GM19193 (cell line): ENCODE results near the gene PASK.

ENCODE experiments used
- POLR2A ChIP-seq: IDR thresholded peaks from 4 replicates; pipeline ENCODE4 v1.6.1; 2011; ENCODE audit not compliant: insufficient read depth, insufficient read length; ENCODE audit errors: extremely low read depth

Gene PASK

DNA sequence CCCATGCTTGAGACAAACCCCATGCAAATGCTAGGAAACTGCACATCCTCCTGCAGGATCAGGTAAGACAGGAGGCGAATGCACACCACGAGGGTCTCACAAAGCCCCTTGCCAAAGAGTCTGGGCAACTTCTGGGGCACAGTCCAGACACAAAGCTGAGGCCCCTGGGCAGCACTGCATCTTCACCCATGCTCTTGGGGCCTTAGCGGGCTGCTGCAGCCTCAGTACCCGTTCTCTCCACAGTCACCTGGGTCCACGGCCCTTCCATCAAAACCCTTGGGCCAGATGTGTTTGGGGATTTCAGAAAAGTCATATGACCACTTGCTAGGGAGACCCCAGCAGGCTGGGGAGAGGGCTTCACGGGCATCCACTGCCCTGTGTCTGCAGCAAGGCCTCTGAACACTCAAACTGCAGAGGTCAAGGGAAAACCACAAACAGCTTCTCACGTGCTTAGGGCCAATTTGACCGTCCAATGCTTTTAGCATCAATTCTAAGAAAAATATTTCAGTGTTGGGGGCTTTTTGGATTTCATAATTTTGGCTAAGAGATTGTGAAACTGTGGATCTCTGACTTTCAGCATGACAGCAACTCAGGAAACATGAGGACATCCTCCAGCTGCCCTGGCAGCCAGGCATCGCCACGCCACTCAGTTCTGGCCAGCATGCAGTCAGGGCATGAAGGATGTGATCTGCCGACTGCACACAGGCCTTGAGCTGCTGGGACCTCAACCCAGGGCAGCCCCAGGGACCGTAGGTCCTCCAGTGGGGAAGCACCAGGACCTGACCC lies 20.0 kb downstream of the PASK start:
- no peak for TF ChIP-seq POLR2A

DNA sequence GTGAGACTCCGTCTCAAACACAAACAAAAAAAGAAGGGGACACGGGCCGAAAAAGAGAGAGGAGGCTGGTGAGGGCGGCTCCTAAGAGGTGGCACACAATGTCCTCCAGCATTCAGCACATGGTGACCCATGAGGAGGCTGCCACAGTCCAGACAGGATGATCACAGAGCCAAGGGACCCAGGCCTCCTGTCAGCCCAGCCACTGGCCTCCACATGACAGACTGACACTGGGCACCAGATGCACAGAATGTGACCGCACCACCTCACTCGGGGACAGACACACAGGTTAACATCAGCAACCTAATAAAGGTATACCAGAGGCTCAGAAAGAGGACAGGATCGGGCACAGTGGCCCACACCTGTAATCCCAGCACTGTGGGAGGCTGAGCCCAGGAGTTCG lies 21.0 kb downstream of the PASK start:
- no peak for TF ChIP-seq POLR2A

DNA sequence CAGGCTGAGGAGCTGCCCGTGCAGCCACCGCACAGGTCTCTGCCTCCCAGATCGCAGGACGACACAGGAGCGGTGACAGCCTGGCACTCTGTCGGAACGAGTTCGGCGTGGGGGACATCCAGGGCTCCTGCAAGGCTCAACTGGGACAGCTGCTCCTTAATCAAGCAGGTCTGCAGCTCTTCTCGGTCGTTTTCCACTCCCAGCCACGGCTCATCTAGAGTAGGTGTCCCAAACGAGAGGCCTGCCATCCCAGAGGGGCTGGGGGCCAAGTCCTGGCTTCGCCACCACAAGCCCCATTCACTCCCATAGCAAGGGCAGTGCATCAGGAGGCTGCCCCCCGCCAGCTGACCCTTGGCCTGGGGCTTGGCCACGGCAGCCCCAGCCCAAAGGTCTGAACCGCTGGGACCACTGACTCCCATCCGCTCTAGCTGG lies 22.5 kb downstream of the PASK start:
- TF ChIP-seq POLR2A = no peak

DNA sequence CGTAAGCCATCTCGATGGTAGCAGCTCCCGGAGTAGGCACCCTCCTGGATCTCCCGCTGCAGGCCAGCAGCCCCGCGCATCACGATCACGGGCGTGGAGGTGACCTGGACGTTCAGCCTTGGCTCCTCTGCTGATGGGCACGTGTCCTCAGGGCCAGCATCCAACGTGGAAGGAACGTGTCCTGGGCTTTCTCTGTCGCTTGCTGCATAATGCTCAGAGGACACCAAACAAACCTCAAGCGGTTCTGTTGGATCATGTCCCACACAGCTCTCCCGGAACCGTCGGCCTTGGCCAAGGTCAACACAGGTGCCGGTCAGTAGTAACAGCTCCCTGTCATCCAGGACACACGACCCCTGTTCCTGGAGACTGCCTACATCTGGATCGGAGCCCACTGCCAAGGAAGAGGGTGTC lies 23.1 kb downstream of the PASK start:
- no peak for TF ChIP-seq POLR2A

DNA sequence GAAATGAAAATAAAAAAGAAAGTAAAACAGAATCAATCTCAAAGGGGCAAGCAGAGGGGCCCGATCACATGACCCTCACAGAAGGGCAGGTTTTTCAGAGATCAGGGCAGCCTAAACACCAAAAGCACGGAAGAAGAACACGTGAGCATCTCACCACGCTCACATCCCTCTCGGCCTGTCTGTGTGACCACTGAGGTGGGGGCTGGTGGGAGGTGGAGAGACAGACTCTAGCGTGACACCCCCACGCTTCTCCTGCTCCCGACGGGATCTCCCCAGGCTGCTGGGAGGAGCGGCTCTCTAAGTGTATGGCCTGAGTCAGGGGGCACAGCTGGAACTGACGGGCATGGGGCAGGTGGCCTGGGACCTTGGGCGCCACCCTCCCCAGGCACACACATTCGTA lies 23.6 kb downstream of the PASK start:
- no peak for TF ChIP-seq POLR2A

DNA sequence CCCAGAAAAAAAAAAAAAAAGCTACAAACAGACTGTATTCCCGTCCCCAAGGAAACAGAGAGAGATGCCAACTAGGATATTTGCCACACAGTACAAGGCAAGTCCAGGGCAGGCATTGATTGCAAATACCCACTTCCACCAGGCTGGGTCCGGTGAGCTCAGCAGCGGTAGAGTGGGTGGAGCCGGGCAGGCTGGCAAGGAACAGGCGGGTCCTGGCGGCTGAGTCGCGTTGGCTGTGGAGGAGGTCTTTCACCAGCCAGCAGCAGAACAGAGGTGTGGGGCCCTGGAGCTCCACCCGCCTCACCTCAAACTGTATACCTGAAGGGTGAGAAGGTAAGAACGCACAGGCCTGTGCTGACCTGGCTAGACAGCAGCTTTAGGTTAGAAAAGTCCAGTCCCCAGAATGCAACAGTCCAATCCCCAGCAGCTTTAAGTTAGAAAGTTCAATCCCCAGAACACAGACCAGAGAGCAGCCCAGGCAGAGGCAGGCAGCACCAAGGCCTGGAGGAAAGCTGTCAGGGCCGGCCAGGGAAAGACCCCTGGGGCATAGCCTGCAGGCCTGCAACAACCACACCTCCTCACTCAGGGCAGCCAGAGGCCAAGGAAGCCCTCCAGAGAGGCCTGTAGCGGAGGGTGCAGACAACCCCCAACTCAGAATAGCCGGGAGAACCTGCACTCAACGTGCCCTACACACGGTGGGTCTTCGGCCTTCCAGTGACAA lies 25.3 kb downstream of the PASK start:
- TF ChIP-seq POLR2A = no peak

DNA sequence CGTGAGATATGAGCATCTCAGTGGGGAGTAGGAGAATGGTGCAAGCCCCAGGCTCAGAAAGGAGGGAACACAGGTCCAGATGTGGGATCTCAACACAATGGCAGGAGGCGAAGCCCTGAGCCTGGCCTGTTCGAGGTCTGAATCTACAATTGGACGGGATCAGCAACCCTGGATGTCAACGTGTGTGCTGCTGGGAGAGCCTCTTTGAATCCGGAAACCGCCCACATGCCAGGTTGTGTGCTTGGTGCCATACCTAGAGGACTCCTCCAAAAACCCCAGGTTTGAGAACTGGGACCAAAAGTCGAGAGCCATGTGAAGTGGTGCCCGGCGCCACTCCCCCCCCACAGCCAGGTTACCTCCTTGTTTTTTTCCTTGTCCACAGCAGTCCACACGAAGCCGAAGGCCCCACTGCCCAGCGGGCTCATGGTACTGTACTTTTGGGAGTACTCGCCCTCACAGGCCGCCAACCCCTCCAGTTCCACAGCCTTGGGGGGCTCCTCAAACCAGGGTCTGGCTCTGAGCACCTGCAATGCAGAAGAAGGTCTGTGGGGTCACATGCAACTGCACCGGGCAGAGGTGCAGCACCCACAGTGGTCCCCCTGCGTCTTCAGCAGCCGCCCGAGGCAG lies 26.8 kb downstream of the PASK start:
- no peak for TF ChIP-seq POLR2A

DNA sequence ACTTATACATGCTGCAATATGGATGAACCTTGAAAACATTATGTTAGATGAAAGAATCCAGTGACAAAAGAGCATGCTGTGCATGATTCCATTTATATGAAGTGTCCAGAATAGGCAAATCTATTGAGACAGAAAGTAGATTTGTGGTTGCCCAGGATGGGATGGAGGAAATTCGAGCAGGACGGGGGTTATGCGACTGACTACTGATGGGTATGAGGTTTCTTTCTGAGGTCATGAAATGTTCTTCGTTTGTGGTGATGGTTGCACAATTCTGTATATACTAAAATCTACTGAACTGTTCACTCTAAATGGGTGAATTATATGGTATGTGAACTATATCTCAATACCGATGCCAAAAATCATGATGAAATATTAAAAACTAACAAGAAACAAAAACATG lies 28.3 kb downstream of the PASK start:
- TF ChIP-seq POLR2A = no peak

DNA sequence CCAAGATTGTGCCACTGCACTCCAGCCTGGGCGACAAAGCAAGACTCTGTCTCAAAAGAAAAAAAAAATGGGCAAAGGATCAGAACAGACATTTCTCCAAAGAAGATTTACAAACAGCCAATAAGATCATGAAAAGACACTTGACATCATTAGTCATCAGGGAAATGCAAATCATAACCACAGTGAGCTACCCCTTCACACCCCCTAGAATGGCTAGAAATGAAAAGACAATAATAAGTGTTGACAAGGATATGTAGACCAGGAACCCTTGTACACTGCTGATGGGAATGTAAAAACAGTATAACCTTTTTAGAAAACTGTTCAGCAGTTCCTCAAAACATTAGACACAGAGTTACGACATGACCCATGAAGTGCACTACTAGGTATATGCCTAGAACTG lies 28.8 kb downstream of the PASK start:
- TF ChIP-seq POLR2A = no peak

DNA sequence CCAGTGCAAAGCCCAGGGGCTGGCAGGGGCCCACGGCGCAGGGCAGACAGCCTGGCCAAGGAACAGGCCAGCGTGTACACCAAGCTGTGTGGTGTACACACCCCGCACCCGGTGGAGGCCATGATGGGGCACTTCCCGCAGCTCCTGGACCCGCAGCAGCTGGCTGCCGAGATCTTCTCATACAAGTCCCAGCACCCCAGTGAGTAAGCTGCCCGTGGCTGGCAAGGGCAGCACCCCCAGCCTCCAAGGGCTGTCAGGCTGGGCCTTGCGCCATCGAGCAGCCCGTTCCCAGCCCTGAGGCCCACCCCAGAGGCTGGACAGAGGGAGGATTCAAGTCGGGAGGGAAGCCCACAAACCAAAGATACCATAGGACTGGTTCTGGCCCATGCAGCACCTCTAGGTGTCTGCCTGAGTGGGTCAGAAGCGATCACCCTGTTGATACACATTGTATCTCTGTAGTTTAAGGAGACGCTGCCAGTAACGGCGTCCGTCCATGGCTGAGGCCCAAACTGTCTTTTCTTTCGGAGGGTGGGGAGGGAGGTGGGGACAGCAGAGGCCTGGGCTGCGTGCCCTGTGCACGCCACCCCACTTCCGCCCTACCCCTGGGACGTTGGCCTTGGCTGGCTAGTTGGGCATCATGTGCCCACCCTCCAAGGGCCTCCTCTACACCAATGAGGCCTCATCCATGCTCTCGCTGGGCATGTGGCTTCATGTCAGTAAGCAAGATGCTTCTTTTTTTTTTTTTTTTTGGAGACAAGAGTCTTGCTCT lies 30.4 kb downstream of the PASK start:
- TF ChIP-seq POLR2A = no peak

DNA sequence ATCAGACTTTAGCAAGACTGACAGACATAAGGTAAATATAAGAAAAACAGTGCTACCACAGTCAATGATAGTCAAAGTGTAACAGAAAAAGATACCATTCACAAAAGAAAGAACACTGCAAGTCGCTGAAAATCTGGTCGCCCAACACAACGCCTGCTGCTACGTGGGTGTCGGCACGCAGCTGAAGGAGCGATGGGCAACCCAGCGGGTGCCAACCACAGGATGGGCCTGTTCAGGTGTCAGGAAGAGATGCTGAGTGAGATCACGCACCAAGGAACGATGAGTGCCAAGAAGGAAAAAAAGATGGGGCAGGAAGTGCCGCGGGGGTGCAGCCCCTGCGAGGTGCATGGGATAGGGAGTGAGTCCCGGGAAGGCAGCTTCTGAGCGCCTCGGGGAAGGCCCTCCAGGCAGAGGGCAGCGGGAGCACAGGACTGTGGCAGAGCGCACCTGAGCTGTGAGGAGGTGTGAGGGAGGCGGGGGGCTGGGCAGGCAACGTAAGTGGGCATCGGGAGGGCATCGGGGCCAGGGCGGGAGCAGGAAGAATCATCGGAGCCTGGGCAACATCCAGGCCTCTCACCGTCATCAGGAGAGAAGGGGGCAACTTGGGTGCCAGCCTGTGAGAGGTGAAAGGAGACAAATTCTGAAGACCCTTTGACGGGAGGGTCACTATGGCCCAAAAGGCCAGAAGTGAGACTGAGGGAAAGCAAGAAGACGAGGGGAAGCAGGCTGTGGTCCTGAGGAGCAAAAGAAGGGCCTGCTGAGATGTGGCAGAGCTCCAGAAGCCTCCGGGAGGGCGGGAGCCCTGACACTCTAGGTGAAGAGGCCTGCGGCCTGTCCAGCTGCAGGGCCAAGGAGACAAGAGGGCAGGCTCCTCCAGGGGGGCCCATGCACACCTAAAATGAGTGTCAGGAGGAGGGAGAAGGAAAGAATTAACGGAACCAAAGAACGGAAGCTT lies 32.4 kb downstream of the PASK start:
- TF ChIP-seq POLR2A = no peak

DNA sequence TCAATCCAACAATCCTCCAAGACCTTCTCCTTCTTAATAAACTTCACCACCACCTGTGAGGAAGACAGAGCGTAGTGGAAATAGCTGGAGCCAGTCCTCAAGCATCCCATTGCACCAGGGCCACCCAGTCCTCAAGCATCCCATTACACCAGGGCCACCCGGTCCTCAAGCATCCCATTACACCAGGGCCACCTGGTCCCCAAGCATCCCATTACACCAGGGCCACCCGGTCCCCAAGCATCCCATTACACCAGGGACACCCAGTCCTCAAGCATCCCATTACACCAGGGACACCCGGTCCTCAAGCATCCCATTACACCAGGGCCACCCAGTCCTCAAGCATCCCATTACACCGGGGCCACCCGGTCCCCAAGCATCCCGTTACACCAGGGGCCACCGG lies 33.9 kb downstream of the PASK start:
- TF ChIP-seq POLR2A = no peak

DNA sequence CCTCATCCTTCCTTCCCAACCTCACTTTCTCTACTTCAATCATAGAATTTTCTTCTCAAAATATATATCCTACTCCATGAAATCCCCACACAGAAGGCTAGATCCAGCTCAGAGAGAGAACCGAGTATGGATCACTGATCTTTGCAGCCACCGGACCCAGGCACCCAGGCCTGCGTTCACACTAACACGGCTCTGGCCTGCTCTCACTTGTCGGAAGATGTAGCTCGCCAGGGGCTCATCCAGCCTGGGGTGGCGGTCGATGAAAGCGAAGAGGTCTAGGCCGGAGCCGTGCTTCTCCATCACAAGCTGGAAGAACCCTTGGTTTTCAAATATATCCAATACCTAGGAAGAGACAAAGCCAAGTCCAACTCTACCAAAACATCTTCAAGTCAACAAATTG lies 34.4 kb downstream of the PASK start:
- no peak for TF ChIP-seq POLR2A

DNA sequence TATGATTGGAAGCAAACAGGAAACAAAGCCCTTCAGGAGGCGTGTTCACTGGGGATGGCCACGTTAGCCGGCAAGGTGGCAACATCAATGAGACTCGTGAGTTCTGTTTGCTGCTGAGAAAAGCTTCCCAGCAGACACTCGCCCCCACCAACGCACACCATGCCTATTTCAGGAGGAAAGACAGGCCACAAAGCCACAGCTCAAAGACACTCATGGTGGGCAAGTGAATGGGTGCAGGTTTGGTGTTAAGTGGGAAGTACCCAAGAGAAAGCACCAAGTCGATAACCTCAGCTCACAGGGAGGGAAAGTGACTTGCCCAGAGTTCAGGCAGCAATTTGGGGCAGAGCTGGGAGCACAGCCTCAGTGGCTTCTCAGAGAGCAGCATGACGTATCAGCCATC lies 36.7 kb downstream of the PASK start:
- peak; percentile 16 for TF ChIP-seq POLR2A

DNA sequence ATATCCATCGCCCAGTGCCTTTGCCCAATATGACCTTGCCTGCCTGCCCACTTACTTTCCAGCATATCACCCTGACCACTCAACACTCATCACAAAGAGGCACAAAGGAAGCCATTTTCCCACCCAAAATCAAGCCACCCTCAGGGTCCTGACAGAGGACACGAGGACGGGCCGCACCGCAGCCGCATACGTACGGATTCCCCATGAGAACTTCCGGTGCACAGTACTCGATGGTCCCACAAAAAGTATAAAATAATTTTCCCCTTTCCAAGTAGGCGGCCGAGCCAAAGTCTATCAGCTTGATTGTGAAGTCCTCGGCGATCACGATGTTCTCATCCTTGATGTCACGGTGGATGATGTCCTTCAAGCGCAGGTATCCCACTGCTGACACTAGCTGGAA lies 37.2 kb downstream of the PASK start:
- no peak for TF ChIP-seq POLR2A

DNA sequence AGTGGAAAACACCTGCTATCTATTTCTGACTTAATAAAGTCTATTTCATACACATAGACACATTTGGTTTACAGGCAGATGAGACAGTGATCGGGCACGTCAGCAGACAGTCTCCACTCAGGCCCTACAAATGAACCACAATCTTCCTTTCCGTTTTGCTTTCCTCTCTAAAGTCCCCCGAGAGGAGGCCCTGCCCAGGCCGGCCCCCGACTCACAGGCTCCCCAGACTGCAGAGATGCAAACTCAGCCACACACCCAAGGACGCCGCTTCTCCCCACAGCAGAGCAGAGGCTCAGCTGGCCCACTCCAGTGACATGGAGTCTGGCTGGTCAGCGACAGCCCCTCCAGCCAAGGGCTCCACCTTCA lies 37.8 kb downstream of the PASK start:
- peak; percentile 32 for TF ChIP-seq POLR2A
